Upper lobe of left lung (tissue), 4 donors: Measurements from ENCODE around the gene WNK2.

ENCODE experiments used
- POLR2A ChIP-seq, 4 donors: fragments of 450-650 bp; IDR thresholded peaks; one replicate each; pipeline ENCODE4 v1.5.1; 2016 to 2017; ENCODE audit warnings: antibody characterized with exemption in 4 of 4, mild to moderate bottlenecking in 2 of 4
- TF ChIP-seq, protein P1 (sequence below), 6 experiments: fragments of 450-650 bp in 4 of 6; fragments of 200-600 bp in 2 of 6; sonication (generic) in 2 of 6; IDR thresholded peaks; one replicate each; pipeline ENCODE4 v1.5.1; 2016 to 2019; ENCODE audit warnings: antibody characterized with exemption in 6 of 6

DNA sequence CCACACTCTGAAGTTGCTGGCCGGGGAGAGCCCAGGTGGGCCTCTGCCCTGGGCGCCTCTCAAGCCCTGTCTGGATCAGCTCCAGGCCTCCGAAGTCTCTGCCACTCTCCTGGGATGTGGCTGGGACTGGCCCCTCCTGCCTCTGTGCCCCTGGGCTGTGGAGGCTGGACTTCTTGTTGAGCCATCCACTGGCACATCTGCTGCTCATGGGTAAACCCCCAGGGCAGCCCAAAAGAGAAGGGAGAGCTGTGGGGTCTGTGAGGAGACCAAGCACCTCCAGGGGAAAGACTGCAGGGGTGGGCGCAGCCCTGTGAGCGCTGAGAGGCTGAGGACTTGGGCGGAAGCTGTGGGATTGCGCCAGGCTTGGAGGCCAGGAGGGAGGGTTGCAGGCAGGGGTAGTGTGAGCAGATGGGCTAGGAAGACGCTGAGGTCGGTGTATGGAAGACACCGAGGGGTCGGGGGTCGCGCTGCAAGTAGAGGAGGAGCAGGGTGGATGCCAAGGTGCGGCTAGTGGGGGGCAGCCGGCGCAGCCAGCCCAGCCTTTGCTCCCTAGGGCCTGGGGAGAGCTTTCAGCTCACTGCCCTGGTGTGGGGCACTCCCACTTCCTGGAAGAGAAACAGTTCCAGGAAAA, 118.1 kb downstream of the WNK2 start:
- TF ChIP-seq, protein P1, sequence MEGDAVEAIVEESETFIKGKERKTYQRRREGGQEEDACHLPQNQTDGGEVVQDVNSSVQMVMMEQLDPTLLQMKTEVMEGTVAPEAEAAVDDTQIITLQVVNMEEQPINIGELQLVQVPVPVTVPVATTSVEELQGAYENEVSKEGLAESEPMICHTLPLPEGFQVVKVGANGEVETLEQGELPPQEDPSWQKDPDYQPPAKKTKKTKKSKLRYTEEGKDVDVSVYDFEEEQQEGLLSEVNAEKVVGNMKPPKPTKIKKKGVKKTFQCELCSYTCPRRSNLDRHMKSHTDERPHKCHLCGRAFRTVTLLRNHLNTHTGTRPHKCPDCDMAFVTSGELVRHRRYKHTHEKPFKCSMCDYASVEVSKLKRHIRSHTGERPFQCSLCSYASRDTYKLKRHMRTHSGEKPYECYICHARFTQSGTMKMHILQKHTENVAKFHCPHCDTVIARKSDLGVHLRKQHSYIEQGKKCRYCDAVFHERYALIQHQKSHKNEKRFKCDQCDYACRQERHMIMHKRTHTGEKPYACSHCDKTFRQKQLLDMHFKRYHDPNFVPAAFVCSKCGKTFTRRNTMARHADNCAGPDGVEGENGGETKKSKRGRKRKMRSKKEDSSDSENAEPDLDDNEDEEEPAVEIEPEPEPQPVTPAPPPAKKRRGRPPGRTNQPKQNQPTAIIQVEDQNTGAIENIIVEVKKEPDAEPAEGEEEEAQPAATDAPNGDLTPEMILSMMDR (IDR thresholded peaks at IDR 0.05): no peak
- no peak for TF ChIP-seq POLR2A (IDR thresholded peaks at IDR 0.05)
